HCT116 (cell line): ENCODE measurements around the gene AK5. TPM values are rescaled to one million over a fixed set of nuclear protein-coding genes. Genes with fewer than 3 reads are reported as not detected.

Source experiments
- ATAC-seq: fragments of 200-7000 bp; cut with Tn5 transposase; 2 replicates; pipeline ENCODE4 v1.9.1; 2020; ENCODE audit warnings: mild to moderate bottlenecking, moderate library complexity
- BruUV-seq: library from RNA; stranded (reverse); fragments of 400-500 nt; replicated peaks from 2 replicates; lab custom pipeline; 2021; lab: Mats Ljungman, UMichigan
- CTCF ChIA-PET: fragments of 300-600 bp; sonication (Branson Sonifier 250); formaldehyde crosslinking; loops from one replicate; lab custom pipeline; 2021; ENCODE audit warnings: antibody characterized with exemption; lab: Charles Lee
- POLR2A ChIA-PET: fragments of 300-600, 350-600 bp; sonication (Branson Sonifier 250); formaldehyde crosslinking; loops from one replicate; lab custom pipeline; 2021; ENCODE audit warnings: antibody characterized with exemption; lab: Charles Lee
- RAD21 ChIA-PET, 2 experiments: fragments of 300-600 bp; sonication (Branson Sonifier 250); formaldehyde crosslinking; loops; one replicate each; lab custom pipeline; 2023; ENCODE audit warnings: low total read pairs in 2 of 2; ENCODE audit not compliant: uncharacterized antibody in 2 of 2, unreplicated experiment in 2 of 2, low non-redundant PET in 1 of 2; lab: Charles Lee
- DNase-seq: peaks from one replicate; pipeline ENCODE4 v3.0.0-alpha.2; 2010; ENCODE audit warnings: low read depth, low spot score
- H2AFZ ChIP-seq: fragments of 200-600 bp; shearing (Covaris generic), sonication (generic); 2 replicates; pipeline ENCODE4 v1.6.1; 2017; ENCODE audit warnings: low read depth, mixed run types, mixed read lengths, antibody characterized with exemption, low read length; ENCODE audit not compliant: poor library complexity, severe bottlenecking
- H3K27ac ChIP-seq: 2 replicates; pipeline ENCODE4 v1.5.1; 2012; ENCODE audit warnings: low read depth, low read length
- H3K27me3 ChIP-seq: fragments of 200-600 bp; sonication (generic); 2 replicates; pipeline ENCODE4 v1.6.1; 2016; ENCODE audit warnings: mixed run types, low read length, mixed read lengths; ENCODE audit not compliant: insufficient read depth
- H3K36me3 ChIP-seq, 2 experiments: fragments of 200-500 bp in 1 of 2; fragments of 200-600 bp in 1 of 2; sonication (Bioruptor generic) in 1 of 2; sonication (generic) in 1 of 2; 2 replicates each; pipeline versions ENCODE4 v1.5.1 to v1.6.1; 2014 to 2016; ENCODE audit warnings: low read length in 2 of 2, inconsistent platforms in 1 of 2, mixed read lengths in 1 of 2, mixed run types in 1 of 2; ENCODE audit not compliant: insufficient read depth in 2 of 2, control insufficient read depth in 1 of 2
- H3K4me1 ChIP-seq, 2 experiments: fragments of 200-600 bp in 1 of 2; sonication (generic) in 1 of 2; 2 replicates each; pipeline versions ENCODE4 v1.5.1 to v1.6.1; 2012 to 2017; ENCODE audit warnings: low read length in 2 of 2, inconsistent platforms in 1 of 2, mild to moderate bottlenecking in 1 of 2, mixed read lengths in 1 of 2, mixed run types in 1 of 2, moderate library complexity in 1 of 2; ENCODE audit not compliant: insufficient read depth in 2 of 2, control insufficient read depth in 1 of 2
- H3K4me2 ChIP-seq: fragments of 200-600 bp; sonication (generic); 2 replicates; pipeline ENCODE4 v1.6.1; 2017; ENCODE audit warnings: mixed run types, low read length, mixed read lengths
- H3K4me3 ChIP-seq, 2 experiments: fragments of 200-600 bp in 1 of 2; sonication (generic) in 1 of 2; replicated peaks in 1 of 2; 2 replicates each; pipeline ENCODE4 v1.5.1; 2011 to 2016; ENCODE audit warnings: low read length in 2 of 2, control low read depth in 1 of 2, low read depth in 1 of 2, mild to moderate bottlenecking in 1 of 2, mixed read lengths in 1 of 2, mixed run types in 1 of 2
- H3K79me2 ChIP-seq: fragments of 200-600 bp; sonication (generic); 2 replicates; pipeline ENCODE4 v1.6.1; 2017; ENCODE audit warnings: mild to moderate bottlenecking, mixed run types, low read length, moderate library complexity, mixed read lengths; ENCODE audit not compliant: insufficient read depth
- H3K9ac ChIP-seq: fragments of 200-600 bp; sonication (generic); 2 replicates; pipeline ENCODE4 v1.6.1; 2016; ENCODE audit warnings: low read length, mixed read lengths
- H3K9me2 ChIP-seq: fragments of 200-600 bp; sonication (generic), shearing (Covaris generic); 2 replicates; pipeline ENCODE4 v1.6.1; 2017; ENCODE audit warnings: mixed run types, mild to moderate bottlenecking, moderate library complexity; ENCODE audit not compliant: insufficient read depth
- H3K9me3 ChIP-seq, 2 experiments: fragments of 200-500 bp in 1 of 2; fragments of 200-600 bp in 1 of 2; sonication (Bioruptor generic) in 1 of 2; sonication (generic) in 1 of 2; 2 replicates each; pipeline ENCODE4 v1.6.1; 2014 to 2017; ENCODE audit warnings: low read length in 2 of 2, mixed read lengths in 2 of 2, inconsistent platforms in 1 of 2, low read depth in 1 of 2, mild to moderate bottlenecking in 1 of 2, mixed run types in 1 of 2, moderate library complexity in 1 of 2; ENCODE audit not compliant: control insufficient read depth in 1 of 2, insufficient read depth in 1 of 2
- H4K20me1 ChIP-seq: fragments of 200-600 bp; sonication (generic), shearing (Covaris generic); 2 replicates; pipeline ENCODE4 v1.6.1; 2017; ENCODE audit warnings: mixed run types, mild to moderate bottlenecking, moderate library complexity; ENCODE audit not compliant: insufficient read depth
- EGR1 ChIP-seq: IDR thresholded peaks from 2 replicates; pipeline ENCODE4 v1.6.1; 2012; ENCODE audit warnings: low read depth
- ELF1 ChIP-seq: IDR thresholded peaks from 2 replicates; pipeline ENCODE4 v1.6.1; 2012; ENCODE audit warnings: low read depth, borderline replicate concordance
- EZH2phosphoT487 ChIP-seq: fragments of 200-600 bp; IDR thresholded peaks from 2 replicates; pipeline ENCODE4 v1.6.1; 2018; ENCODE audit warnings: antibody characterized with exemption, borderline replicate concordance
- FOSL1 ChIP-seq: IDR thresholded peaks from 2 replicates; pipeline ENCODE4 v1.6.1; 2012; ENCODE audit warnings: low read depth
- RAD21 ChIP-seq: IDR thresholded peaks from 2 replicates; pipeline ENCODE4 v1.6.1; 2012; ENCODE audit warnings: low read depth, mild to moderate bottlenecking
- REST ChIP-seq: IDR thresholded peaks from 2 replicates; pipeline ENCODE4 v1.6.1; 2012; ENCODE audit warnings: low read depth
- SIN3A ChIP-seq: IDR thresholded peaks from 2 replicates; pipeline ENCODE4 v1.6.1; 2012; ENCODE audit warnings: low read depth
- SRF ChIP-seq: IDR thresholded peaks from 2 replicates; pipeline ENCODE4 v1.6.1; 2012; ENCODE audit warnings: low read depth
- ZFX ChIP-seq: fragments of 450-650 bp; IDR thresholded peaks from 2 replicates; pipeline ENCODE4 v1.6.1; 2017
- ZNF274 ChIP-seq: fragments of 200-500 bp; sonication (Bioruptor generic); IDR thresholded peaks from 2 replicates; pipeline ENCODE4 v1.6.1; 2014; ENCODE audit warnings: mild to moderate bottlenecking, low read depth, low read length, inconsistent platforms
- intact Hi-C: fragments of 100-400 bp; cut with micrococcal nuclease; formaldehyde crosslinking; loops from 2 replicates; pipeline ENCODE4 v1.10.0; 2022
- total RNA-seq: library from RNA; stranded (reverse); gene quantifications from one replicate; pipeline ENCODE4 v1.2.1, GENCODE V29; 2021; ENCODE audit not compliant: unreplicated experiment

Gene AK5
- total RNA-seq, 1 experiment from 2014 or later: 0.22 TPM

GRCh38 chr1:77275194-77275593 is 6.6 kb upstream of the AK5 start:
- ChIA-PET RAD21 (no interaction called here), CTCF (no interaction called here), POLR2A (no interaction called here)
- no TSS peak for BruUV-seq
- H3K27me3 ChIP-seq: no peaks in the 10 kb centered on the region
- DNase-seq: no peak
- no peak overlapping the region for H3K4me3 ChIP-seq
- ATAC-seq: no peak
- H3K9me3 ChIP-seq: no peaks in the 10 kb centered on the region
- no peaks in the 10 kb centered on the region for H3K9me2 ChIP-seq
- H3K27ac ChIP-seq: no peak overlapping the region
- H3K36me3 ChIP-seq: no peaks in the 10 kb centered on the region
- H3K4me2 ChIP-seq: no peak overlapping the region
- no peak overlapping the region for H3K9ac ChIP-seq
- no peak overlapping the region for H2AFZ ChIP-seq
- H3K79me2 ChIP-seq: no peaks in the 10 kb centered on the region
- H4K20me1 ChIP-seq: no peaks in the 10 kb centered on the region
- no peaks in the 10 kb centered on the region for H3K4me1 ChIP-seq
- no peak for TF ChIP-seq ZNF274
- TF ChIP-seq FOSL1: no peak
- no peak for TF ChIP-seq EGR1
- TF ChIP-seq ZFX: no peak
- no peak for TF ChIP-seq REST
- TF ChIP-seq EZH2phosphoT487: no peak
- TF ChIP-seq ELF1: no peak
- TF ChIP-seq SIN3A: no peak
- no peak for TF ChIP-seq RAD21
- no peak for TF ChIP-seq SRF
- TF ChIP-seq, all 23 proteins: peak for 0
- intact Hi-C loops: no loop called here
